Fibroblast of peridontal ligament (primary cell): ENCODE data around the gene TOGARAM2.

Experiments
- DNase-seq: peaks from one replicate; pipeline ENCODE4 v3.0.0-alpha.2; 2010; ENCODE audit errors: extremely low read depth

TOGARAM2 gene

GRCh38 chr2:29021886-29022285 lies 40.8 kb downstream of the TOGARAM2 start:
- DNase-seq = no peak

DNA sequence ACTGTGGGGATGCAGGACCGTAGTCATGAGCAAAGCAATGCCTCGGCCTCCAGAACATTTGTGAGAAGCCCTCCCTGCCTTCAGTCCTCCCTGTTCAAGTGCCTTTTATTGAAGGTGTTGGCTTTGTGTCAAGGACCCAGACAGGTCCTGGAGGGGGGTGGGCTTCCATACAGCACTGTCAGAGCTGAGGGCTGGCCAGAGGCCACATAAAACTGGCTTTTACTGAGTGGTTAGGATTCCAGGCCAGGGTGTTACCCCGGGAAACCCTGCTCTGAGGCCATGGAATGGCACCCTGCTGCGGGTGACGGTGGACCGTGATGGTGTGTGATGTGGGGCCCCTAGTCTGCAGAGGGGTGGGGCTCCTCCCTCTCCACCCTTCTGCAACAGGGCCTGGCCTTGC lies 41.6 kb downstream of the TOGARAM2 start:
- DNase-seq = no peak

DNA sequence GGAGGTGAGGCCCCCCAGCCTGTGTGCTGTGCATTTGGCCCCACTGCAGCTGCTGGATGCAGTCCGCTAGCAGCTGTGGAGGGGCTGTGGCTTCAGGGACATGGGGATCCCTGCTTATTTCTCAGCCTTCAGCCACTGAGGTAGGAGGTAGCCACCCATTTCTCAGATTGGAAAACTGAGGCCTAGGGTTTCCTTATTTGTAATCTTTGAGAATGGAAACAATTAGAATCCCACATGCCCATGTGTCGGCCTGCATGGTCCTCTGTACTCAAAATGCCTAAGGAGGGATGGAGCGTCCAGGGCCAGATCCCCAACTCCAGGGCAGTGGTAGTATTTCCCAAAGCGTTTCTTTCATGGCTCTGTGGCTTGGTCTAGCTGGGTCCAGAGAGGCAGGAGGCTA lies 42.1 kb downstream of the TOGARAM2 start:
- DNase-seq = no peak

GRCh38 chr2:29024882-29025430 lies 43.9 kb downstream of the TOGARAM2 start:
- no peak for DNase-seq

- no peak for DNase-seq
These were observed 44.6 kb downstream of the TOGARAM2 start for GRCh38 chr2:29025711-29026110.

GRCh38 chr2:29031046-29031445 lies 49.9 kb downstream of the TOGARAM2 start:
- no peak for DNase-seq

GRCh38 chr2:29032189-29032588 lies 51.1 kb downstream of the TOGARAM2 start:
- no peak for DNase-seq

- DNase-seq = no peak
These were observed 52.1 kb downstream of the TOGARAM2 start for GRCh38 chr2:29033172-29033571.

GRCh38 chr2:29033656-29034055 lies 52.6 kb downstream of the TOGARAM2 start:
- no peak for DNase-seq

GRCh38 chr2:29035016-29035745 lies 54.1 kb downstream of the TOGARAM2 start:
- no peak for DNase-seq

GRCh38 chr2:29039718-29040480 lies 58.8 kb downstream of the TOGARAM2 start:
- DNase-seq = no peak

DNA sequence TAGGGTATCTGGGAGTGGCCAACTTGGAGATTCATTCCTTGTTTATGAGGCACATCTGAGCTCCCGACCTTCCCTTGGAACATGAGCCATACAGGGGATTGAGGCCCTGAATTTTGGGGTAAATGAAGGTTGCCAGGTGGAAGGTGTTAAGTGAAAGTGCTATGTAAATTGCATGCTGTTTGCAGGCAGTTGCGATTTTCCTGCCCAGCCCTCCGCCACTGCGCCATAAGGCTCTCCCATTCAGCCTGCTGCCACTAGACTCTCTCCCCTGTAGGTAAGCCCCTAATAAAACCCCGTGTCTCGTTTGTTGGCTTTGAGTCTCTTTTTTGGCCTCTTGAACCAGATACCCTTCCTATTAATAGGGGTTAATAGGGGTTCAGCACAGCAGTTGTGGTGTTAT lies 59.5 kb downstream of the TOGARAM2 start:
- DNase-seq = no peak

- no peak for DNase-seq
These were observed 60.1 kb downstream of the TOGARAM2 start for GRCh38 chr2:29041161-29041660.

DNA sequence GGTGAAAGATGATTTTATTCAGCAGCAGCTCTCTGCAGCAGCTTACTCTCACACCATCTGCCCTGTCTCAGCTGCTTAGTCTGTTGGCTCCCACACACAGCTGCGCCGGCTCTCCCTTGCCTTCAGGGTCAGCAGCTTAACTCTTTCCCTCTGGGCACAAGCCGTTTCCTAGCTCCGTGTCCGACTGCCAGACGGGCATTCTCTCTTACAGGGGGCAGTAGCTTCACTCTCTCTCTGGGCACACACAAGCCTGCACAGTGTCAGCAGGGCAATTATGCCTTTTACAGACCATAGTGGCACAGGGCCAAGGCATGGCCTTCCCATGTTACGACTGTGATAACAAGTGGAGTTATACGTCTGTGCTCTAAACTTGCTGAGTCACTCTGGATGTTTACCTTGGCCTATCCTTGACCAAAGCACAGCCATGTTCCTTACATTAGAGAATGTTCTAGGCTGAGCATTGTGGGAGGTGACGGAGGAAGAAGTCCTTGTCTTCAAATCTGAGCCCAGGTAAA lies 61.5 kb downstream of the TOGARAM2 start:
- DNase-seq = peak; percentile 11

GRCh38 chr2:29044459-29044858 lies 63.4 kb downstream of the TOGARAM2 start:
- no peak for DNase-seq

DNA sequence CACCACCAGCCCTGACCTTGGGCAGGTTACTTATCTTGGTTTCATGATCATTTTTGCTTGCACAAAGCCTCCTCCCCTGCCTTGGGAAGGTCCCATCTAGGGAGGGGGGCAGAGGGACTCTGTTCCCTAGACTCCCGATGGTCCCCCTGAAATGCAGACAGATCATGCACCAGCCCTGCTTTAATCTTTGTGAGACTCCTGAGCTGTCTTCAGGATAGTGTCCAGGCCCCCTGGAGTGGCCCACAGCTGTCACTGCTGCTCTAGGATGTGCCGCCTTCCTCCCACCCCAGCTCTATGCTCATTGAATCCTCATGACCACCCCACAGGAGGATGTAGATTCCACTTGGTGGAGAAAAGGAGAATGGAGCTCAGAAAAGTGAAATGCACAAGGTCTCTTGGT lies 65.2 kb downstream of the TOGARAM2 start:
- no peak for DNase-seq

- DNase-seq = no peak
These were observed 66.2 kb downstream of the TOGARAM2 start for GRCh38 chr2:29047083-29047845.

DNA sequence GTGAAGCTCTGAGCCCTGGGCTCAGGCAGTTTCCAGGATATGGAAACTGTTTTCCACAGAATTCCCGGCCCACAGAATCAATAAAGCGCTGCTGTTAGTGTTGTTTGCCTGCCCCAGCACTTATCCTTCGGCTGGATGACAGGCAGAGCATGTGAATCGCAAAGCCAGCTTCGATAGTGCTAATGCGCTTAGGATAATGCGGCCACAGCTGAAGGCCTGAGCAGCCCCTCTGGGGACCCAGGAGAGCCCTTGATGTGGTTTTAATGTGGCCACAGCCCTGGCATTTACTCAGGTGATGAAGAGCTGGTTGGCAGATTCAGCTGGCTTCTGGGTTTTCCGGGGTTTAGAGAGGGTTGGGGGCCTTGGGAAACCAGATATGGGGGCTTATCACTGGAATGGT lies 69.5 kb downstream of the TOGARAM2 start:
- DNase-seq = no peak

- DNase-seq = no peak
These were observed 70.6 kb downstream of the TOGARAM2 start for GRCh38 chr2:29051730-29052129.

DNA sequence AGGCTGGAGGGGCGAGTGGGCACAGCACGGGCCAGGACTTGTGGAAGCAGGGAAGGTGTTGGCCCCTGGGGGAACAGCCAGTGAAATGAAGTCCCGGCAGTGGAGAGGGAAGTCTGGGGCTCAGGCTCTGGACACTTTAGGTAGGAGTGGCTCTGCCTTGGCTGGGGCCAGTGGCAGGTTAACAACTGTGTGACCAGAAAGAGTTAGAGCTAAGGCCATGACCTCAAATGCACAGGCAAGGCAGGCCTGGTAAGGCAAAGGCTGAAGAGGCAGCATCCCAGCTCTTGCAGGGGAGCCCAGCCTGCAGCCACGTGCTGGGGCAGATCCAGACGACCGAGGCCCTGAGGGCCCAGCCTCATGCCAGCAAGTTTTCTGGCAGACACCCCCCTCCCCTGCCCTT lies 71.7 kb downstream of the TOGARAM2 start:
- DNase-seq = no peak

- no peak for DNase-seq
These were observed 72.1 kb downstream of the TOGARAM2 start for GRCh38 chr2:29053223-29053622.
